NCI-H2196 treated with DMSO at 0.1 percent for 48 hours (cell line): ENCODE results near the gene HELZ2.
"Not testable (repeated sequence)": the region's sequence is repeated elsewhere in the genome, so short reads cannot be mapped to it uniquely, and the experiment has no call there.

Experiments
- DNase-seq: peaks from one replicate; lab custom pipeline; 2025; ENCODE audit not compliant: unreplicated experiment; lab: John Stamatoyannopoulos, UW

Gene HELZ2

GRCh38 chr20:63566395-63567135 is 7.5 kb downstream of the HELZ2 start:
- DNase-seq = no peak

- no peak for DNase-seq
Measured at GRCh38 chr20:63565699-63566335, 8.2 kb downstream of the HELZ2 start.

GRCh38 chr20:63565021-63565698 is 8.9 kb downstream of the HELZ2 start:
- DNase-seq = no peak

- no peak for DNase-seq
Measured at GRCh38 chr20:63564036-63564810, 9.8 kb downstream of the HELZ2 start.

GRCh38 chr20:63563225-63563935 is 10.7 kb downstream of the HELZ2 start:
- no peak for DNase-seq

- no peak for DNase-seq
Measured at GRCh38 chr20:63562461-63563224, 11.4 kb downstream of the HELZ2 start.

- no peak for DNase-seq
Measured at GRCh38 chr20:63561624-63562396, 12.2 kb downstream of the HELZ2 start.

- no peak for DNase-seq
Measured at GRCh38 chr20:63560856-63561609, 13.0 kb downstream of the HELZ2 start.

GRCh38 chr20:63560333-63560805 is 13.7 kb downstream of the HELZ2 start:
- DNase-seq = no peak

- not testable (repeated sequence) for DNase-seq
Measured at GRCh38 chr20:63559485-63560332, 14.3 kb downstream of the HELZ2 start.

GRCh38 chr20:63558804-63559484 is 15.1 kb downstream of the HELZ2 start:
- no peak for DNase-seq

GRCh38 chr20:63557481-63557891 is 16.6 kb downstream of the HELZ2 start:
- no peak for DNase-seq

GRCh38 chr20:63556873-63557478 is 17.1 kb downstream of the HELZ2 start:
- DNase-seq = no peak

GRCh38 chr20:63555661-63556381 is 18.2 kb downstream of the HELZ2 start:
- no peak for DNase-seq

- no peak for DNase-seq
Measured at GRCh38 chr20:63554361-63555278, 19.4 kb downstream of the HELZ2 start.
